HG03342 (cell line): ENCODE results near the gene NCK1.

ENCODE experiments used
- ATAC-seq: cut with Tn5 transposase; IDR thresholded peaks from one replicate; pipeline ENCODE4 v1.9.1; 2021; ENCODE audit warnings: mild to moderate bottlenecking, moderate library complexity; ENCODE audit not compliant: unreplicated experiment

Gene NCK1

GRCh38 chr3:136905549-136905948, 43.5 kb downstream of the NCK1 start:
- no peak for ATAC-seq

GRCh38 chr3:136906725-136907124, 44.7 kb downstream of the NCK1 start:
- ATAC-seq: no peak

GRCh38 chr3:136908297-136908696, 46.3 kb downstream of the NCK1 start:
- no peak for ATAC-seq

- peak; percentile 58 for ATAC-seq
Observed at GRCh38 chr3:136909187-136909586, 47.2 kb downstream of the NCK1 start.

GRCh38 chr3:136910697-136911096, 48.7 kb downstream of the NCK1 start:
- no peak for ATAC-seq

- no peak for ATAC-seq
Observed at GRCh38 chr3:136913168-136913567, 51.2 kb downstream of the NCK1 start.

GRCh38 chr3:136914739-136915138, 52.7 kb downstream of the NCK1 start:
- no peak for ATAC-seq

- ATAC-seq: no peak
Observed at GRCh38 chr3:136916223-136916622, 54.2 kb downstream of the NCK1 start.

GRCh38 chr3:136919799-136920580, 58.0 kb downstream of the NCK1 start:
- ATAC-seq: peak; percentile 61

- ATAC-seq: no peak
Observed at GRCh38 chr3:136920904-136921611, 59.0 kb downstream of the NCK1 start.

GRCh38 chr3:136925425-136926190, 63.6 kb downstream of the NCK1 start:
- peak; percentile 60 for ATAC-seq

- ATAC-seq: no peak
Observed at GRCh38 chr3:136928240-136928639, 66.2 kb downstream of the NCK1 start.

GRCh38 chr3:136929977-136930670, 68.1 kb downstream of the NCK1 start:
- no peak for ATAC-seq

- no peak for ATAC-seq
Observed at GRCh38 chr3:136931606-136932005, 69.6 kb downstream of the NCK1 start.

GRCh38 chr3:136932523-136932922, 70.5 kb downstream of the NCK1 start:
- ATAC-seq: no peak

GRCh38 chr3:136932978-136933772, 71.2 kb downstream of the NCK1 start:
- ATAC-seq: no peak

GRCh38 chr3:136937175-136937574, 75.2 kb downstream of the NCK1 start:
- no peak for ATAC-seq

- no peak for ATAC-seq
Observed at GRCh38 chr3:136937851-136938250, 75.8 kb downstream of the NCK1 start.

- no peak for ATAC-seq
Observed at GRCh38 chr3:136938334-136938733, 76.3 kb downstream of the NCK1 start.

- ATAC-seq: no peak
Observed at GRCh38 chr3:136939489-136939888, 77.5 kb downstream of the NCK1 start.
